B cell (primary cell): ENCODE measurements around the gene EIF3L. TPM values are rescaled to one million over a fixed set of nuclear protein-coding genes. Genes with fewer than 3 reads are reported as not detected.
A peak's percentile ranks its signal among the peaks of the same experiment; 100 is the strongest.

Source experiments
- ATAC-seq: fragments of 200-7000 bp; cut with Tn5 transposase; one replicate; pipeline ENCODE4 v1.10.0; 2021; ENCODE audit warnings: low read depth, mild to moderate bottlenecking, moderate number of reproducible peaks, moderate library complexity
- CTCF ChIA-PET: fragments of 350-600 bp; sonication (Branson Sonifier 250); formaldehyde crosslinking; loops from one replicate; lab custom pipeline; 2021; ENCODE audit warnings: antibody characterized with exemption, inconsistent platforms; lab: Charles Lee
- POLR2A ChIA-PET: fragments of 350-600 bp; sonication (Branson Sonifier 250); formaldehyde crosslinking; loops from one replicate; lab custom pipeline; 2021; ENCODE audit warnings: antibody characterized with exemption; lab: Charles Lee
- DNase-seq: peaks from one replicate; pipeline ENCODE4 v3.0.0; 2013
- H2AFZ ChIP-seq: 2 replicates; pipeline ENCODE4 v1.6.1; 2012; ENCODE audit warnings: mild to moderate bottlenecking, low read depth, low read length; ENCODE audit not compliant: insufficient read depth, poor library complexity, severe bottlenecking
- H3K27ac ChIP-seq, 2 donors: 1 replicate in 1 of 2; 2 replicates in 1 of 2; pipeline ENCODE4 v1.5.1; 2012 to 2013; ENCODE audit warnings: low read length in 2 of 2, mild to moderate bottlenecking in 2 of 2, moderate library complexity in 1 of 2
- H3K27me3 ChIP-seq, 4 experiments: fragments of 200-600 bp in 1 of 4; sonication (generic) in 1 of 4; replicated peaks in 1 of 4; 1 replicate in 2 of 4; 2 replicates in 2 of 4; pipeline versions ENCODE4 v1.6.1 to v1.7.0; 2013 to 2016; ENCODE audit warnings: low read length in 3 of 4, mild to moderate bottlenecking in 2 of 4, mixed read lengths in 1 of 4, moderate library complexity in 1 of 4; ENCODE audit not compliant: insufficient read depth in 4 of 4, control insufficient read depth in 3 of 4; ENCODE audit errors: control extremely low read depth in 1 of 4
- H3K36me3 ChIP-seq, 2 experiments: replicated peaks in 1 of 2; 1 replicate in 1 of 2; 2 replicates in 1 of 2; pipeline versions ENCODE4 v1.6.1 to v1.7.1; 2013; ENCODE audit warnings: low read length in 1 of 2; ENCODE audit not compliant: insufficient read depth in 2 of 2, control insufficient read depth in 1 of 2; ENCODE audit errors: control extremely low read depth in 1 of 2, extremely low read depth in 1 of 2
- H3K4me1 ChIP-seq, 2 donors: fragments of 200-600 bp in 1 of 2; sonication (generic) in 1 of 2; 1 replicate in 1 of 2; 2 replicates in 1 of 2; pipeline versions ENCODE4 v1.5.1 to v1.6.1; 2013 to 2017; ENCODE audit warnings: low read length in 2 of 2; ENCODE audit not compliant: control insufficient read depth in 2 of 2, insufficient read depth in 2 of 2
- H3K4me2 ChIP-seq: replicated peaks from 2 replicates; pipeline ENCODE3; 2012; ENCODE audit warnings: mild to moderate bottlenecking, low read depth, low read length; ENCODE audit not compliant: poor library complexity, severe bottlenecking
- H3K4me3 ChIP-seq, 5 experiments: fragments of 200-600 bp in 1 of 5; sonication (generic) in 1 of 5; 1 replicate in 3 of 5; 2 replicates in 2 of 5; pipeline versions ENCODE4 v1.5.1 to v1.7.0; 2011 to 2016; ENCODE audit warnings: low read length in 4 of 5, mild to moderate bottlenecking in 4 of 5, low read depth in 2 of 5, control low read depth in 1 of 5, moderate library complexity in 1 of 5; ENCODE audit not compliant: insufficient read depth in 1 of 5; ENCODE audit errors: control extremely low read depth in 1 of 5, extremely low read depth in 1 of 5
- H3K79me2 ChIP-seq: fragments of 200-600 bp; sonication (generic); one replicate; pipeline ENCODE4 v1.6.0; 2016; ENCODE audit warnings: low read length; ENCODE audit not compliant: control insufficient read depth, insufficient read depth
- H3K9ac ChIP-seq: fragments of 200-600 bp; sonication (generic); 2 replicates; pipeline ENCODE4 v1.6.1; 2017; ENCODE audit warnings: mild to moderate bottlenecking, low read length, moderate library complexity
- H3K9me3 ChIP-seq, 3 donors: one replicate each; pipeline versions ENCODE4 v1.6.1 to v1.7.1; 2013; ENCODE audit warnings: low read length in 2 of 3; ENCODE audit not compliant: control insufficient read depth in 2 of 3, insufficient read depth in 1 of 3; ENCODE audit errors: control extremely low read depth in 1 of 3
- H4K20me1 ChIP-seq: 2 replicates; pipeline ENCODE4 v1.6.0; 2012; ENCODE audit warnings: mild to moderate bottlenecking, low read length; ENCODE audit not compliant: insufficient read depth, control insufficient read depth, poor library complexity, severe bottlenecking
- H3K27ac Mint-ChIP-seq: one replicate; pipeline ENCODE4 v1.8.0; 2021; ENCODE audit warnings: mixed read lengths
- H3K27me3 Mint-ChIP-seq: one replicate; pipeline ENCODE4 v1.8.0; 2021; ENCODE audit warnings: mixed read lengths
- H3K4me1 Mint-ChIP-seq: one replicate; pipeline ENCODE4 v1.8.0; 2021; ENCODE audit warnings: mixed read lengths
- H3K4me3 Mint-ChIP-seq: one replicate; pipeline ENCODE4 v1.8.0; 2021; ENCODE audit warnings: mixed read lengths
- H3K9me3 Mint-ChIP-seq: one replicate; pipeline ENCODE4 v1.8.0; 2022; ENCODE audit warnings: mixed read lengths; ENCODE audit not compliant: insufficient read depth
- CTCF ChIP-seq: fragments of 200-600 bp; IDR thresholded peaks from one replicate; pipeline ENCODE4 v1.8.0; 2022; ENCODE audit warnings: antibody characterized with exemption, mild to moderate bottlenecking
- EZH2 ChIP-seq: IDR thresholded peaks from 2 replicates; pipeline ENCODE4 v1.6.1; 2012; ENCODE audit warnings: borderline replicate concordance, low read depth, mild to moderate bottlenecking, moderate library complexity, low read length; ENCODE audit not compliant: insufficient read depth, poor library complexity, severe bottlenecking
- WGBS: methylation state at CpG from one replicate; pipeline ENCODE4 v1.1.5; 2013; ENCODE audit warnings: missing lambda C conversion rate; ENCODE audit not compliant: insufficient coverage; 5-methylcytosine and 5-hydroxymethylcytosine counted together
- intact Hi-C: fragments of 100-400 bp; cut with micrococcal nuclease; formaldehyde crosslinking; loops from one replicate; pipeline ENCODE4 v1.10.0; 2022
- polyA plus RNA-seq: library from polyadenylated mRNA; depleted of rRNA; stranded (reverse); fragments of >200 nt; gene quantifications from 2 replicates; pipeline ENCODE4 v1.2.3, GENCODE V29; 2012
- total RNA-seq, 2 donors: library from RNA; stranded (reverse); fragments of 120-200 nt in 1 of 2; gene quantifications; 1 replicate in 1 of 2; 2 replicates in 1 of 2; pipeline versions ENCODE4 v1.2.3 to v1.2.4, GENCODE V29; 2013 to 2022

The EIF3L gene
- total and polyA plus RNA-seq, 2 donors (not counting 1 experiment from before 2014, with no cell fraction given), result 430 to 560 TPM

- no peaks in the 10 kb centered on the region for H3K27me3 ChIP-seq
- ChIA-PET CTCF (interaction anchor here (0.6 to 2.7 kb wide), 8 partner anchors 10 to 57 kb away, joined by 3 to 28 read pairs (median 5); partner anchors contain the start of gene EIF3L), POLR2A (interaction anchor here (0.8 to 1.7 kb wide), 3 partner anchors 47 to 298 kb away, joined by 3 to 5 read pairs (median 3); partner anchors contain the start of genes ANKRD54, C22orf23, GGA1 and POLR2F)
- TF ChIP-seq EZH2, result no peak
- H4K20me1 ChIP-seq, result peaks cover 7% of the 10 kb centered on the region
- Mint-ChIP-seq H3K27me3 (no peaks in the 10 kb centered on the region), H3K4me1 (peaks cover 28% of the 10 kb centered on the region), H3K27ac (peak overlapping the region; percentile 86), H3K4me3 (peak overlapping the region; percentile 86), H3K9me3 (no peaks in the 10 kb centered on the region)
- no peaks in the 10 kb centered on the region for H3K9me3 ChIP-seq
- WGBS, result under 1% methylated on average over 73 of the region's 75 CpGs
- H3K9ac ChIP-seq, result peak overlapping the region; percentile 71
- H3K4me1 ChIP-seq, result peaks cover 10 to 16% of the 10 kb centered on the region in 2 donors
- intact Hi-C loops, result loop anchor here (1.0 kb wide), 3 partner anchors 28 to 62 kb away; partner anchors contain the start of genes ANKRD54, C22orf23 and POLR2F
- H3K4me3 ChIP-seq, result peak overlapping the region in 4 of 5 experiments; percentile 36 to 86 (median 58)
- ATAC-seq (peak; percentile 32), DNase-seq (peak; percentile 57)
- H3K36me3 ChIP-seq, result peaks cover 0 to 5% of the 10 kb centered on the region in 2 experiments
- peak overlapping the region in 1 of 2 donors; percentile 73 for H3K27ac ChIP-seq
- peaks cover 3% of the 10 kb centered on the region for H3K79me2 ChIP-seq
- H2AFZ ChIP-seq, result peak overlapping the region; percentile 83
- H3K4me2 ChIP-seq, result peak overlapping the region; percentile 94
Measured at GRCh38 chr22:37906364-37907008, 57.3 kb downstream of the EIF3L start.

DNA sequence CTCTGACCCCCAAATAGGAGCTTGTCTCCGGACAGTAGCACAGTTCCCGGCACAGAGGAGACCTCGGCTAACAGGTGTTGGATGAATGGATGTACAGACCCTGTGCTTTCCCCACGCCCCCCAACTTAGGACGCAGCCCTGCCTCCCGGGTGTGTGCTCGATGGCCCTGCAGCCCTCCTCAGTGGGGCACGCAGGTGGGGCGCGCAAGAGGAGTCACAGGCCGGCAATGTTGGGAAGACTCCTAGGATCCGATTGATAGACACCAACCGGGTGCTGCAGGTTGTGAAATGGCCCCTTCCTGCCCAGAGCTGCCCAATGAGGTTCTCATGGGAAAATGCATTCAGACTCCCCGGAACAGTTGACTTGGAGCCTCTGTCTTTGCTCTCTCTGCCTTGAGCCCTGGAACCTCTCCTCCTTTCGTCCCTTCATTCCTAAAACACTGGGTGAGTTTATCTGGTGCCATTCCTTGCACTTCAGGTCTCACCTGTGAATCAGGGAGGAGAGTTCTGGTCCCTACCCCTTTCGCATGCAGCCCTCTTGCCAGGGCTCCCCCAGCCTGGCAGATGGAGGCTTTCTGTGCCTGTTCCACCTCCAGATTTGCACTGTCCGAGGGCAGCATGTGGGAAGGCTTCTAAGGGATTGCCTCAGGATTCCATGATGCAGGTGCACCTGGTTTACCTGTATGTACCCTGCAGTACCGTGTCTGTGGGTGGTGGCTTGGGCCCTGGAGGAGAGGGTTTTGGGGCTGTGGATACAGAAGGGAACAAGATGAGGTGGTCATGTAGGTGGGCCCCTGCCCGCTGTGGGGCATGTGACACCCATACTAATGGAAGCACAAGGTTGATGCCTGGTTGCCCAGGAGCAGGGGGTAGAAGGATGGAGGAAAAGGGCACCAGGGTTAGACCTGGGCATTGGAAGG lies 58.1 kb downstream of the EIF3L start:
- WGBS, result 67% methylated on average over 17 of the region's 19 CpGs

More for the DNA sequence above, 58.1 kb downstream of the EIF3L start:
- Histone ChIP-seq H2AFZ (peak overlapping the region; percentile 83), H3K4me1 (peaks cover 10 to 16% of the 10 kb centered on the region in 2 donors), H3K9ac (peak overlapping the region; percentile 71), H4K20me1 (peaks cover 7% of the 10 kb centered on the region), H3K4me2 (peak overlapping the region; percentile 94), H3K27me3 (no peaks in the 10 kb centered on the region), H3K9me3 (no peaks in the 10 kb centered on the region), H3K36me3 (peaks cover 0 to 5% of the 10 kb centered on the region in 2 experiments), H3K27ac (peak overlapping the region in 1 of 2 donors; percentile 73), H3K4me3 (peak overlapping the region in 4 of 5 experiments; percentile 36 to 86 (median 58)), H3K79me2 (peaks cover 3% of the 10 kb centered on the region)
- no peak for TF ChIP-seq CTCF
- TF ChIP-seq EZH2, result no peak
- intact Hi-C loops, result no loop called here
- Mint-ChIP-seq H3K4me3 (peak overlapping the region; percentile 86), H3K9me3 (no peaks in the 10 kb centered on the region), H3K27me3 (no peaks in the 10 kb centered on the region), H3K4me1 (peaks cover 28% of the 10 kb centered on the region), H3K27ac (peak overlapping the region; percentile 86)
- ChIA-PET CTCF (interaction anchor here (0.9 to 2.7 kb wide), 4 partner anchors 25 to 44 kb away, joined by 3 to 28 read pairs (median 6); no protein-coding TSS in a partner anchor), POLR2A (interaction anchor here (1.7 kb wide), 1 partner anchor 299 kb away, joined by 5 read pairs; the partner anchor contains the start of gene GGA1)
- no peak for ATAC-seq
- DNase-seq, result no peak
